ENCODE measurements around the gene GPR63.
"Not testable (repeated sequence)": the region's sequence is repeated elsewhere in the genome, so short reads cannot be mapped to it uniquely, and the experiment has no call there.

GPR63 gene

GRCh38 chr6:96837081-96837971 lies at the start of gene GPR63:
TSS of gene GPR63 (minus strand) at chr6:96837477. CDS start at chr6:96799731, 37,746 bp downstream.
- peak; percentile 23 to 61 for DNase-seq (ENCODE audit: low read depth in 2 of 2)

GRCh38 chr6:96886519-96886918 lies 49.2 kb upstream of the GPR63 start:
- no peak for DNase-seq (ENCODE audit: low read depth in 2 of 2)

GRCh38 chr6:96885187-96885631 lies 47.9 kb upstream of the GPR63 start:
- DNase-seq (ENCODE audit: low read depth in 2 of 2) = not testable (repeated sequence)

- no peak for DNase-seq (ENCODE audit: low read depth in 2 of 2)
Observed at GRCh38 chr6:96878143-96878542, 40.9 kb upstream of the GPR63 start.

- DNase-seq (ENCODE audit: low read depth in 2 of 2) = no peak
Observed at GRCh38 chr6:96876886-96877545, 39.7 kb upstream of the GPR63 start.

- DNase-seq (ENCODE audit: low read depth in 2 of 2) = no peak
Observed at GRCh38 chr6:96872976-96873375, 35.7 kb upstream of the GPR63 start.

- DNase-seq (ENCODE audit: low read depth in 2 of 2) = no peak
Observed at GRCh38 chr6:96865055-96865405, 27.8 kb upstream of the GPR63 start.

- DNase-seq (ENCODE audit: low read depth in 2 of 2) = no peak
Observed at GRCh38 chr6:96864216-96865054, 27.2 kb upstream of the GPR63 start.

GRCh38 chr6:96862560-96862959 lies 25.3 kb upstream of the GPR63 start:
- DNase-seq (ENCODE audit: low read depth in 2 of 2) = no peak

GRCh38 chr6:96861588-96861987 lies 24.3 kb upstream of the GPR63 start:
- DNase-seq (ENCODE audit: low read depth in 2 of 2) = no peak

- DNase-seq (ENCODE audit: low read depth in 2 of 2) = no peak
Observed at GRCh38 chr6:96856856-96857255, 19.6 kb upstream of the GPR63 start.

GRCh38 chr6:96853083-96853482 lies 15.8 kb upstream of the GPR63 start:
- DNase-seq (ENCODE audit: low read depth in 2 of 2) = no peak

GRCh38 chr6:96852605-96853004 lies 15.3 kb upstream of the GPR63 start:
- no peak for DNase-seq (ENCODE audit: low read depth in 2 of 2)

GRCh38 chr6:96851858-96852257 lies 14.6 kb upstream of the GPR63 start:
- no peak for DNase-seq (ENCODE audit: low read depth in 2 of 2)

GRCh38 chr6:96849615-96850014 lies 12.3 kb upstream of the GPR63 start:
- no peak for DNase-seq (ENCODE audit: low read depth in 2 of 2)

- no peak for DNase-seq (ENCODE audit: low read depth in 2 of 2)
Observed at GRCh38 chr6:96844530-96844929, 7.3 kb upstream of the GPR63 start.

- DNase-seq (ENCODE audit: low read depth in 2 of 2) = no peak
Observed at GRCh38 chr6:96841345-96841744, 4.1 kb upstream of the GPR63 start.

GRCh38 chr6:96836631-96837080 lies 621 bp downstream of the GPR63 start:
- DNase-seq (ENCODE audit: low read depth in 2 of 2) = no peak

GRCh38 chr6:96834070-96834469 lies 3.2 kb downstream of the GPR63 start:
- DNase-seq (ENCODE audit: low read depth in 2 of 2) = no peak

GRCh38 chr6:96832780-96833179 lies 4.5 kb downstream of the GPR63 start:
- no peak for DNase-seq (ENCODE audit: low read depth in 2 of 2)

GRCh38 chr6:96826865-96827264 lies 10.4 kb downstream of the GPR63 start:
- no peak for DNase-seq (ENCODE audit: low read depth in 2 of 2)

- DNase-seq (ENCODE audit: low read depth in 2 of 2) = no peak
Observed at GRCh38 chr6:96823743-96824142, 13.5 kb downstream of the GPR63 start.

Data from stimulated activated CD4-positive, alpha-beta T cell treated with anti-CD3 and anti-CD28 coated beads, Interleukin-12 subunit alpha, Interleukin-12 subunit beta, amount 100 ng/mL, for 24 hours (primary cell).